HEK293T (cell line): ENCODE measurements around the gene CLDN24.
"Not testable (repeated sequence)": the region's sequence is repeated elsewhere in the genome, so short reads cannot be mapped to it uniquely, and the experiment has no call there.

ENCODE experiments used
- CTCF ChIA-PET: fragments of 350-600 bp; formaldehyde crosslinking; extraction: SDS; loops from one replicate; lab custom pipeline; 2021; ENCODE audit warnings: antibody characterized with exemption, inconsistent platforms; lab: Yijun Ruan, JAX
- POLR2A ChIA-PET: fragments of 350-600 bp; formaldehyde crosslinking; extraction: SDS; loops from one replicate; lab custom pipeline; 2020; ENCODE audit warnings: antibody characterized with exemption, inconsistent platforms; lab: Yijun Ruan, JAX
- DNase-seq: peaks from one replicate; pipeline ENCODE4 v3.0.0; 2012; ENCODE audit warnings: mixed read lengths; ENCODE audit errors: extremely low spot score
- ARNT ChIP-seq: fragments of 450-650 bp; IDR thresholded peaks from 2 replicates; pipeline ENCODE4 v1.6.1; 2017; ENCODE audit warnings: mild to moderate bottlenecking
- BHLHE40 ChIP-seq: fragments of 450-650 bp; IDR thresholded peaks from 2 replicates; pipeline ENCODE4 v1.6.1; 2016; ENCODE audit warnings: mild to moderate bottlenecking, moderate library complexity, borderline replicate concordance
- CTBP1 ChIP-seq: fragments of 450-650 bp; IDR thresholded peaks from 2 replicates; pipeline ENCODE4 v1.6.1; 2016; ENCODE audit warnings: borderline replicate concordance
- ELF4 ChIP-seq: fragments of 450-650 bp; IDR thresholded peaks from 2 replicates; pipeline ENCODE4 v1.6.1; 2017; ENCODE audit warnings: antibody characterized with exemption
- FOXA1 ChIP-seq: fragments of 450-650 bp; IDR thresholded peaks from 2 replicates; pipeline ENCODE4 v1.6.1; 2016; ENCODE audit warnings: mild to moderate bottlenecking
- FOXK2 ChIP-seq: fragments of 450-650 bp; IDR thresholded peaks from 2 replicates; pipeline ENCODE4 v1.6.1; 2016; ENCODE audit warnings: mild to moderate bottlenecking
- FOXM1 ChIP-seq: fragments of 450-650 bp; IDR thresholded peaks from 2 replicates; pipeline ENCODE4 v1.6.1; 2017; ENCODE audit warnings: mild to moderate bottlenecking, borderline replicate concordance
- HDGF ChIP-seq: fragments of 450-650 bp; IDR thresholded peaks from 2 replicates; pipeline ENCODE4 v1.6.1; 2017; ENCODE audit warnings: antibody characterized with exemption, borderline replicate concordance
- L3MBTL2 ChIP-seq: fragments of 450-650 bp; conservative IDR thresholded peaks from 2 replicates; pipeline ENCODE4 v1.6.1; 2016; ENCODE audit warnings: mild to moderate bottlenecking
- LEF1 ChIP-seq: fragments of 450-650 bp; IDR thresholded peaks from 2 replicates; pipeline ENCODE4 v1.6.1; 2017; ENCODE audit warnings: mild to moderate bottlenecking, borderline replicate concordance
- NFRKB ChIP-seq: fragments of 450-650 bp; IDR thresholded peaks from 2 replicates; pipeline ENCODE4 v1.6.1; 2016; ENCODE audit warnings: mild to moderate bottlenecking, moderate library complexity
- PKNOX1 ChIP-seq: fragments of 450-650 bp; IDR thresholded peaks from 2 replicates; pipeline ENCODE4 v1.6.1; 2016
- SP1 ChIP-seq: fragments of 450-650 bp; IDR thresholded peaks from 2 replicates; pipeline ENCODE4 v1.6.1; 2017
- SUZ12 ChIP-seq: fragments of 450-650 bp; IDR thresholded peaks from 2 replicates; pipeline ENCODE4 v1.6.1; 2016; ENCODE audit warnings: mild to moderate bottlenecking
- TARDBP ChIP-seq: fragments of 450-650 bp; IDR thresholded peaks from 2 replicates; pipeline ENCODE4 v1.6.1; 2016
- ZNF384 ChIP-seq: fragments of 450-650 bp; IDR thresholded peaks from 2 replicates; pipeline ENCODE4 v1.6.1; 2016

CLDN24 gene

DNA sequence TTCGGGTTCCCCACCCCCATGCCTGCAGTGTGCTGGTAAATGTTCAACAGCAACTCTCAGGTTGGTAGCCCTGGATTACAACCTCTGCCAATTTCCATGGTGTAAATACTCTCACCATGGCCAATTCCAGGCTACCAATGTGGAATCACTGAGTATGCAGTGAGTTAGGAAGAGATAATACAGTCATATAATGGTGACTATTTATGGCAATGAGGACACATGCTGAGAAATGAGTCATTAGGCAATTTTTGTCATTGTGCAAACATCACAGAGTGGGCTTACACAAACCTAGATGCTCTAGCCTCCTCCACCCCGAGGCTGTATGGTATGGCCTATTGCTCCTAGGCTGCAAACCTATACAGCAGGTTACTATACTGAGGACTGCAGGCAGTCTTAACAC, 4.6 kb upstream of the CLDN24 start:
- TF ChIP-seq LEF1 (no peak), ELF4 (no peak), FOXK2 (no peak), SP1 (no peak), FOXM1 (no peak), CTBP1 (no peak), NFRKB (no peak), FOXA1 (no peak), TARDBP (no peak), PKNOX1 (no peak), HDGF (no peak), ARNT (no peak), BHLHE40 (no peak), SUZ12 (no peak), ZNF384 (no peak), L3MBTL2 (no peak)
- CTCF ChIA-PET = no interaction called here
- no peak for DNase-seq

DNA sequence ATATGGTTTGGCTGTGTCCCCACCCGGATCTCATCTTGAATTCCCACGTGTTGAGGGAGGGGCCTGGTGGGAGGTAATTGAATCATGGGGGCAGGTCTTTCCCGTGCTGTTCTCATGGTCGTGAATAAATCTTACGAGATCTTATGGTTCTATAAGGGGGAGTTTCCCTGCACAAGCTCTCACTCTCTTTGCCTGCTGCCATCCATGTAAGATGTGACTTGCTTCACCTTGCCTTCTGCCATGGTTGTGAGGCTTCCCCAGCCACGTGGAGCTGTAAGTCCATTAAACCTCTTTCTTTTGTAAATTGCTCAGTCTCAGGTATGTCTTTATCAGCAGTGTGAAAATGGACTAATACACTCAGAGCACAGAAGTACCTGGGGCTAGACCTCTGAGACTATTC, 4.2 kb upstream of the CLDN24 start:
- CTCF ChIA-PET, DNase-seq, POLR2A ChIA-PET: not testable (repeated sequence)

More for the DNA sequence above, 4.6 kb upstream of the CLDN24 start:
- POLR2A ChIA-PET = no interaction called here

GRCh38 chr4:183324619-183325018, 2.4 kb upstream of the CLDN24 start:
- ChIA-PET POLR2A (no interaction called here), CTCF (no interaction called here)
- TF ChIP-seq SUZ12 = no peak
- no peak for TF ChIP-seq L3MBTL2
- no peak for TF ChIP-seq FOXM1
- no peak for TF ChIP-seq TARDBP
- TF ChIP-seq ZNF384 = no peak
- no peak for DNase-seq

DNA sequence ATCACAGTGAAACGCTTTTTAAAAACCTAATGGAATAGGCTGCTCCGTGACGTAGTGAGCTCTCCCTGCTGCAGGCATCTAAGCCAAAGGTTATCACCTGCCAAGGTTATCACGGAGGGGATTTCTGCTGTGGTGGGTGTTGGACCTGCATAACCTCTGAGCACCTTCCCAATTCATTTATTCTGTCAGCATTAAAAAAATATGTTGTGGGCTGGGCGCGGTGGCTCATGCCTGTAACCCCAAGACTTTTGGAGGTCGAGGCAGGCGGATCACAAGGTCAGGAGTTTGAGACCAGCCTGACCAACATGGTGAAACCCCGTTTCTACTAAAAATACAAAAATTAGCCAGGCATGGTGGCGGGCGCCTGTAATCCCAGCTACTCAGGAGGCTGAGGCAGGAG, 1.8 kb upstream of the CLDN24 start:
- CTCF ChIA-PET, DNase-seq, POLR2A ChIA-PET: not testable (repeated sequence)

DNA sequence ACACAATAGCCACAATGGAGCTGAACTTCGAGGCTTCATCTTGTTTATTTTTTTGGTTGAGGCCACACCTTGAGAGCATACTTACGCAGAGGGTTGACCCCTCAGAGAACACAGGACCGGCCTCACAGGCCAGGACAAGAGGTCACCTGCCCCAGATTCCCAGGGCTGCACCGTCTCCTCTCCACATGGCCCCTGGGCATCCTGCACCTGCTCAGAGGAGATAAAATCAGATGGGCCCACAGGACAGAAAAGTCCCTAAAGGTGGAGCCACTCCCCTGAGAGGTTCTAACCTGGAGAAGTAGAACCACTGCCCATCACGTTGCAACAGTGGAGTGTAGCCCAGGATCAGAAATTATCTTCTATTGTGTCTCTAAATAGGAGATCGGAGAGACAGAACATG, 1.1 kb upstream of the CLDN24 start:
- DNase-seq = no peak
- POLR2A ChIA-PET = no interaction called here
- TF ChIP-seq FOXK2 (no peak), CTBP1 (no peak), BHLHE40 (no peak), ELF4 (no peak), SP1 (no peak), ARNT (no peak)
- CTCF ChIA-PET = no interaction called here

DNA sequence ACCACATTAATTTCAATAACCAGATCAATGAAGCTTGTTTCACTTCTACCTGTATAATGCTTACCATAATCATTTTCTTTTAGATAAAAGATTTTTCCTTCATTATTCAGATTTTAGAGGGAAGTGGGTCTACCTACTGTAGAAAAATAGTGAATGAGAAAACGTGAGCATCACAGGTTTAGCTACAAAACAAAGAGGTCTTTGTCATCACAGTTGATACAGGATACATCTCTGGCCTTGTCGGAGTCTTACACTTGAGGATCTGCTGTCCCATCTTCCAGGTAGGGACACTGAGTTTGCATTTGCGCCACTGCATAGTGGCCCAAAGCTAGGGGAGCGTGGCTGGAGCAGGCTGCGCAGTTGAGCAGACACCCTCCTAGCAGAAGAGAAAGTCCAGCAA, 710 bp downstream of the CLDN24 start:
- ChIA-PET CTCF (interaction anchor here (0.6 kb wide), 1 partner anchor 42 kb away, joined by 3 read pairs; no protein-coding TSS in a partner anchor), POLR2A (no interaction called here)
- no peak for DNase-seq
- TF ChIP-seq FOXM1 (no peak), HDGF (no peak), FOXA1 (no peak), SUZ12 (no peak), PKNOX1 (no peak), ELF4 (no peak)

GRCh38 chr4:183321079-183321478, 1.1 kb downstream of the CLDN24 start:
- CTCF ChIA-PET = interaction anchor here (0.6 kb wide), 1 partner anchor 42 kb away, joined by 3 read pairs; no protein-coding TSS in a partner anchor
- POLR2A ChIA-PET = no interaction called here

More at GRCh38 chr4:183321079-183321478, 1.1 kb downstream of the CLDN24 start:
- TF ChIP-seq L3MBTL2 (no peak), SUZ12 (no peak), LEF1 (no peak), FOXA1 (no peak), FOXK2 (no peak), HDGF (no peak), PKNOX1 (no peak), NFRKB (no peak)
- no peak for DNase-seq
